HUES48 (cell line): Measurements from ENCODE around the gene PRKN.

Experiments
- H3K27ac ChIP-seq: one replicate; pipeline ENCODE4 v1.7.0; 2013; ENCODE audit warnings: low read depth, low read length, inconsistent platforms
- H3K27me3 ChIP-seq: 2 replicates; pipeline ENCODE4 v1.6.1; 2013; ENCODE audit warnings: mild to moderate bottlenecking, low read length; ENCODE audit not compliant: control insufficient read depth, insufficient read depth
- H3K36me3 ChIP-seq: 2 replicates; pipeline ENCODE4 v1.6.1; 2013; ENCODE audit warnings: low read length; ENCODE audit not compliant: control insufficient read depth, insufficient read depth
- H3K4me1 ChIP-seq: 2 replicates; pipeline ENCODE4 v1.6.1; 2013; ENCODE audit warnings: mild to moderate bottlenecking, low read length; ENCODE audit not compliant: control insufficient read depth, insufficient read depth
- H3K4me3 ChIP-seq: 2 replicates; pipeline ENCODE4 v1.5.1; 2013; ENCODE audit warnings: mild to moderate bottlenecking, low read depth, low read length
- H3K9ac ChIP-seq: 2 replicates; pipeline ENCODE4 v1.6.1; 2013; ENCODE audit warnings: mild to moderate bottlenecking, low read depth, low read length, moderate library complexity
- H3K9me3 ChIP-seq: 2 replicates; pipeline ENCODE4 v1.6.1; 2013; ENCODE audit warnings: low read length; ENCODE audit not compliant: control insufficient read depth, insufficient read depth

The PRKN gene

DNA sequence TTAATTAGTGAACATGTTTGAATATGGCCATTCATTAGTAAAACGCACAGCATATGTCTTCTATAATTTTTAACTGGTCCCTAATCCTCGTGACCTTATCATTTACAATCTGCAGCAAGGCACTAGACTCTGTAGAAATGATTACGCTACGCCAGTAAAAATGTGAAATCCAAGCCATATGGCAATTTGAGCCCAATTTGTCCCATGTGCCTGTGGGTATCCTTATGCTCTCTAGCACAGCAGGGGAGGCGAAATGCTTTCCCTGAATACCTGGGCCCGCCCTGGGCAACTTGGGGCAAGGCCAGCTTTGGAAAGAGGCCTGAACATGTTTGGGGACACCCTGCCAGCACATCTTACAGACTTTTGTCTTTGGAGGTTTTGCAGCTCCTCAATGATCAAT is 1331.0 kb downstream of the PRKN start:
- Histone ChIP-seq H3K9ac (no peak overlapping the region), H3K9me3 (no peaks in the 10 kb centered on the region; the same call in 1 of the 2 replicates), H3K4me1 (peaks cover 5% of the 10 kb centered on the region; the same call in 1 of the 2 replicates), H3K27me3 (no peaks in the 10 kb centered on the region), H3K36me3 (no peaks in the 10 kb centered on the region), H3K4me3 (no peak overlapping the region), H3K27ac (no peak overlapping the region)

DNA sequence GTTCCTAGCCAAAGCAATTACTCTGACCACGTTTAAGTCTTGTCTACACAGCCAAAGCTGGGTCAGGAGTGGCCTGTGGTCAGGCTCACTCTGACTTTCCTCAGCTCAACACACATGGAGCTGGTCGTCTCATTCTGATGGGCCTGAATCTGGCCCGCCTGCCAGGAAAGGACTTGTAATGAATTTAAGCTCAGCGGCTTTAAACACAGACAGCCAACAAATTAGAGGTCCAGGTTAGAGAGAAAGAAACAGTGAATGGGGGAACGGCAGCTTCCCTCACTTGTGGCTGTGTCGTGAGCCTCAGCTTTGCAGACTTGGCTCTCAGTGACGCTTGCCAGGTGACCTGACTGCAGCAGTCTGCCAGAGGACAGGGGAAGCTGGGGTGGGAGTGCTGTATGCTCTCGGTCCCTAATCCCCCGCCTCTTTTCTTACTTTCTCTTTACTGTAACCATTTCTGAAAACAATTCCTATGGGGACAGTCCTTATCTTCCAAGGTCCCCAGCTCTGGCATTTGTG is 1331.8 kb downstream of the PRKN start:
- no peak overlapping the region for H3K27ac ChIP-seq
- no peak overlapping the region for H3K4me3 ChIP-seq
- no peak overlapping the region for H3K9ac ChIP-seq

DNA sequence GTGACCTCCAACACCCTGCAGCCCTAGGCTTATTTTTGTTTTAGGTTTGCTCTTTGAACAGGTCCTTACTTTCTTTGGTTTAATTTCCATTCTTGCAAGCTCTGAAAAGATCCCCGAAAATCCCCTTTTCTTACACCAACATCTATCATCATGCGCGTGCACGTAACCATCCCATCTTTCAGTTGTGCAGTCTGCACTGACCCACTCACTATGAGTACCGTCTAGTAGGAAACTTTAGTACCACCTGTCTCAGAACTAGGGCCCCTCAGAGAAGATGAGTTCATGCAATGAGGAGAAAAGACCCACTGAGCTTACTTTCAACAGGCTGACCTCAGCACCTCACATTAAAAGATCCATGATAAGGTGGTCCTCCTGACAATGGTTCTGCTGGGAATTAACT is 1333.1 kb downstream of the PRKN start:
- Histone ChIP-seq H3K4me1 (peaks cover 9% of the 10 kb centered on the region; the same call in 1 of the 2 replicates), H3K4me3 (no peak overlapping the region), H3K36me3 (no peaks in the 10 kb centered on the region), H3K9me3 (no peaks in the 10 kb centered on the region; the same call in 1 of the 2 replicates), H3K27ac (no peak overlapping the region), H3K27me3 (no peaks in the 10 kb centered on the region), H3K9ac (no peak overlapping the region)

More for the DNA sequence above, 1331.8 kb downstream of the PRKN start:
- Histone ChIP-seq H3K4me1 (peaks cover 5% of the 10 kb centered on the region; the same call in 1 of the 2 replicates), H3K9me3 (no peaks in the 10 kb centered on the region; the same call in 1 of the 2 replicates), H3K36me3 (no peaks in the 10 kb centered on the region), H3K27me3 (no peaks in the 10 kb centered on the region)

DNA sequence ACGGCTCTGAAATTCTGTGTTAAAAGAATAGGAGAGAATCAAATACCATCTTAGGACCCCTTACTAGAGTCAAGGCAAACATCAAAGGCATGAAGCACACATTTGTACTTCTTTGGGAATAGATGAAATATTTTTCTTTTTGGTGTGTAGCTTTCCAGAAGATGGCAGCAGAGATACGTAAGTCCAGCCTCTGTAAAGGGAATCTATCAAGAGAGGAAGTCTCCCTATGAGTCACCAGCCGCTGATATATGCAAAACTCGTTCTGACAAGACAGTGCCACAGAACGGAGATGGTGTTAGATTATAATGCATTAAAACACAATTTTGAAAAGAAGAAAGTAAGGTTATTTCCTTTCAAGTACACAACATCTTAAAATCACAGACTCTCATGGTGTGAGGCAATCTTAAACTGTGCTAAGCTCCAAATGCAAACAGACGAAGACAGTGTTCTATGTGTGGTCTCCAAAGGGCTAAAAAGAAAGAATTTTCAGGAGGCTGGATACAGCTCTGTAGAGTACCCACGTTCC is 1333.7 kb downstream of the PRKN start:
- Histone ChIP-seq H3K27ac (no peak overlapping the region), H3K4me3 (no peak overlapping the region), H3K36me3 (no peaks in the 10 kb centered on the region), H3K9ac (no peak overlapping the region), H3K4me1 (peaks cover 9% of the 10 kb centered on the region; the same call in 1 of the 2 replicates), H3K27me3 (no peaks in the 10 kb centered on the region), H3K9me3 (no peaks in the 10 kb centered on the region; the same call in 1 of the 2 replicates)

DNA sequence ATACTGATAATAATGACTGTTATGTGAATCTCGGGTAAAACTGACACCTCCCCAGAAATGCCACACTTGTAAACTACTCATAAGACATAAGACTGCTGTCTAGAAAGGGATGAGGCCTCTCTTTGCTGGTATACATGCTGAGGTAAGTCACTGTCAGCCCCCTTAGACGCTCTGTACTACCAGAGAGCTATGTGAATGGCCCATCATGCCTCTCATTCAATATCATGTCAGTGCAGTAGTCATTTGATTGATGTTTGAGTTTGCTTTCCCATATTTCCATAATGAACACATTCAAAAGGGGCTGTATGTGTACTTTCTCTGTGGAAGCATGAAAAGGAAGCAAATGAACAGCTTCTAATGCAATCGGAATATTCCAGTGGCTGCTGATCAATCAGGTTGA is 1334.3 kb downstream of the PRKN start:
- Histone ChIP-seq H3K9me3 (no peaks in the 10 kb centered on the region), H3K27ac (no peak overlapping the region), H3K27me3 (no peaks in the 10 kb centered on the region), H3K4me1 (peaks cover 9% of the 10 kb centered on the region; the same call in 1 of the 2 replicates), H3K9ac (no peak overlapping the region), H3K36me3 (no peaks in the 10 kb centered on the region), H3K4me3 (no peak overlapping the region)

- no peak overlapping the region for H3K9ac ChIP-seq
- no peak overlapping the region for H3K27ac ChIP-seq
- H3K36me3 ChIP-seq = no peaks in the 10 kb centered on the region
- H3K4me3 ChIP-seq = no peak overlapping the region
- no peaks in the 10 kb centered on the region for H3K9me3 ChIP-seq
- no peaks in the 10 kb centered on the region for H3K27me3 ChIP-seq
- H3K4me1 ChIP-seq = peaks cover 9% of the 10 kb centered on the region; the same call in 1 of the 2 replicates
These were observed 1337.8 kb downstream of the PRKN start for GRCh38 chr6:161389756-161390155.

DNA sequence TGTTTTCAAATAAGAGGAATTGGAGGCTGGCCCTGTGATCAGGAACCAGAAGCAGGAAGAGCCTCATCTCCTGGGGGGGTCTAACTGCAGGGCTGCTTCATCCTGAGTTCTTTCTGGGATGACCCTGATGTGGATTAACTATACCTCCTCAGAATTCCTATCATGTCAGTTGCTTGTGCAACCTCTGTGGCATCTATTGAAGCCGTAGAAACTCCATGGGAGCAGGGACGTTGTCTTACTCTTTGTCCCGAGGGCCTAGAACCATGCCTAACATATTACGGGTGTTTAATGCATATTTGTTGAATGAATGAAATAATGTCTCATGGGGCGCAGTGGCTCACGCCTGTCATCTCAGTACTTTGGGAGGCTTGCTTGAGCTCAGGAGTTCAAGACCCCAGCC is 1343.6 kb downstream of the PRKN start:
- Histone ChIP-seq H3K27me3 (no peaks in the 10 kb centered on the region), H3K36me3 (no peaks in the 10 kb centered on the region)

GRCh38 chr6:161379834-161380582 is 1347.6 kb downstream of the PRKN start:
- Histone ChIP-seq H3K36me3 (no peaks in the 10 kb centered on the region), H3K9ac (no peak overlapping the region), H3K9me3 (no peaks in the 10 kb centered on the region), H3K27me3 (no peaks in the 10 kb centered on the region), H3K4me1 (no peaks in the 10 kb centered on the region), H3K27ac (no peak overlapping the region), H3K4me3 (no peak overlapping the region)

More for the DNA sequence above, 1343.6 kb downstream of the PRKN start:
- no peaks in the 10 kb centered on the region for H3K4me1 ChIP-seq
- H3K27ac ChIP-seq = no peak overlapping the region
- no peaks in the 10 kb centered on the region for H3K9me3 ChIP-seq
- H3K9ac ChIP-seq = no peak overlapping the region
- H3K4me3 ChIP-seq = no peak overlapping the region

DNA sequence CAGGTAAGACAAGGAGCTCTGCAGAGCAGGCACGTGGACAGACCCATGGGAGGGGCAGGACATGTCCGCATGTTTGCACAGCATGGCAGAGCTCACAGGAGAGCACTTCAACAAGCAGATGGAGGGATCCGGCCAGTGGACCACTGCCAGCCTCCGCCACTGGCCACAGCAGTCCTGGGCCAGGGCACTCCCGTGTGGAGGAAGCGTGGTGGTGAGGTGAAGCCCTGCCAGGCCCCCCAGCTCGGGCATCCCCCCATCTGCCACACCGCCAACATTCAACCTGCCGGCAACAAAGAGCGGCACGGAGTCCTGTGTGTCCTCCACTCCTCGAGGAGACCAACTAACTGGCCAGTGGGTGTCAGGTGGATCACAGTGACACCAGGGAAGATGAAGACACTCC is 1349.5 kb downstream of the PRKN start:
- Histone ChIP-seq H3K27ac (no peak overlapping the region), H3K9me3 (no peaks in the 10 kb centered on the region), H3K4me3 (no peak overlapping the region), H3K4me1 (no peaks in the 10 kb centered on the region), H3K9ac (no peak overlapping the region), H3K36me3 (no peaks in the 10 kb centered on the region), H3K27me3 (no peaks in the 10 kb centered on the region)

DNA sequence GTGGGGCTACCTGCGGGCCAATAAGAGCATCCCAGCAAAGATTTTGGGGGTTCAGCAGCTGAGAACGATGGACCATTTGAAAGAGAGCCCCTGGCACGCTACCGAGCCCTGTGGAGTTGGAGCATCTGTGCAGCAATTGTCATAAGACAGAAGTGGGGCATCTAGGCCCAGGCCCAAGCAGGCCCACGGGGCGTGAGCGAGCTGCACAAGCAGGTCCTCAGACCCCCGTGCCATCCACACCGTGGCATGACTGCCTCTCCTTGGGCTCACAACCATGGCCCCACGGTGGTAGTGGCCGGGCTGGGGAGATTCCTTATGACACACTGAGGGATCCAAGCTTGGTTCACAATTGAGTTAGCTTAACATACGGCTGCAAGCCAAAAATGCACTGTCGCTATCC is 1350.5 kb downstream of the PRKN start:
- no peak overlapping the region for H3K9ac ChIP-seq
- H3K4me3 ChIP-seq = no peak overlapping the region
- H3K9me3 ChIP-seq = no peaks in the 10 kb centered on the region
- H3K36me3 ChIP-seq = no peaks in the 10 kb centered on the region
- H3K4me1 ChIP-seq = no peaks in the 10 kb centered on the region
- H3K27ac ChIP-seq = no peak overlapping the region
- H3K27me3 ChIP-seq = no peaks in the 10 kb centered on the region

GRCh38 chr6:161376367-161376766 is 1351.2 kb downstream of the PRKN start:
- H3K27me3 ChIP-seq = no peaks in the 10 kb centered on the region
- no peak overlapping the region for H3K27ac ChIP-seq
- no peaks in the 10 kb centered on the region for H3K9me3 ChIP-seq
- H3K4me1 ChIP-seq = no peaks in the 10 kb centered on the region
- no peaks in the 10 kb centered on the region for H3K36me3 ChIP-seq
- no peak overlapping the region for H3K9ac ChIP-seq
- no peak overlapping the region for H3K4me3 ChIP-seq
